ENCODE data around the gene RGS14. TPM values are rescaled to one million over a fixed set of nuclear protein-coding genes. Genes with fewer than 3 reads are reported as not detected.

The RGS14 gene
- total RNA-seq, 2 experiments from 2014 or later, result 33.0 to 46.3 TPM

DNA sequence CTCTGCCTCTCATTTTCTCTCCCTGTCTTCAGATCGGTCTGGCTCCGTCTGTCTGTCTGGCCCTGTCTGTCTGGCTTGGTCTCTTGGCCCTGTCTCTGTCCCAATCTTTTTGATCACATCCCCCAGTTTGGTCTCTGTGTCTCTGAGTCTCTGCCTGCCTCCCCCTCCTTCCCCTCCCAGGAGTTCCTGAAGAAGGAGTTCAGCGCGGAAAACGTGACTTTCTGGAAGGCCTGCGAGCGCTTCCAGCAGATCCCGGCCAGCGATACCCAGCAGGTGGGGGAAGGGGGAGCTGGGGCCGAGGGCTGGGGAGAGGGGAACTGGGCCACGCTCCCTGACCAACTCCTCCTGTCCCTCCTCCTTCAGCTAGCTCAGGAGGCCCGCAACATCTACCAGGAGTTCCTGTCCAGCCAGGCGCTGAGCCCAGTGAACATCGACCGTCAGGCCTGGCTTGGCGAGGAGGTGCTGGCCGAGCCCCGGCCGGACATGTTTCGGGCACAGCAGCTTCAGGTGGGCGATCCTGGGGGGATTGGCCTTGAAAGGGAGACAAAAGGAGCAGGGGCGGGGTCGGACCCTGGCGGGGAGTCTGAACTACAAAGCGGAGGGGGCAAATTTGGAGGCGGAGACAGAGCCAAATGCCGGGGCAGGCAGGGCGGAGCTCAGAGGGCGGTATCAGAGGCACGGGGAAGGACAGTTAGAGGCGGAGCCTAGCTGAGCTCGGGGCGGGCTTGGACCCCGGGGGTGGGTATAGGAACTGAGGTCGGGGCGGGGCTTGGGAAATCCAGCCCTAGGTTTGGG, 9.0 kb downstream of the RGS14 start:
- DNase-seq (ENCODE audit: low spot score), result no peak
- Histone ChIP-seq H3K4me1 (ENCODE audit: insufficient read depth, low read length, poor library complexity, severe bottlenecking) (peaks cover 61% of the 10 kb centered on the region), H3K9me3 (ENCODE audit: low read length) (no peaks in the 10 kb centered on the region), H4K20me1 (ENCODE audit: insufficient read depth, low read length) (no peaks in the 10 kb centered on the region), H3K36me3 (ENCODE audit: insufficient read depth, low read length) (peaks cover 30% of the 10 kb centered on the region), H3K4me2 (ENCODE audit: low read length) (no peak overlapping the region), H3K4me3 (ENCODE audit: low read depth, low read length, poor library complexity, severe bottlenecking) (no peak overlapping the region), H3K79me2 (ENCODE audit: insufficient read depth, low read depth, low read length) (peaks cover 9% of the 10 kb centered on the region; the same call in 1 of the 2 replicates), H2AFZ (ENCODE audit: low read length) (no peak overlapping the region), H3K9me2 (ENCODE audit: insufficient read depth, low read length) (no peaks in the 10 kb centered on the region), H3K27ac (ENCODE audit: low read depth, low read length, poor library complexity, severe bottlenecking) (no peak overlapping the region)
- ChIA-PET POLR2A (interaction anchor here (0.7 kb wide), 1 partner anchor 53 kb away, joined by 3 read pairs; no protein-coding TSS in a partner anchor), CTCF (ENCODE audit: unreplicated experiment) (interaction anchor here (0.6 kb wide), 1 partner anchor 78 kb away, joined by 3 read pairs; no protein-coding TSS in a partner anchor)
- intact Hi-C loops (cut with micrococcal nuclease; ENCODE audit: unreplicated experiment), result no loop called here
- no TSS peak for BruUV-seq (replicated peaks)
- TF ChIP-seq CTCF (conservative IDR thresholded peaks at IDR 0.05; ENCODE audit: low read length) (no peak), EZH2phosphoT487 (IDR thresholded peaks at IDR 0.05; ENCODE audit: borderline replicate concordance, low read depth, low read length) (no peak)

DNA sequence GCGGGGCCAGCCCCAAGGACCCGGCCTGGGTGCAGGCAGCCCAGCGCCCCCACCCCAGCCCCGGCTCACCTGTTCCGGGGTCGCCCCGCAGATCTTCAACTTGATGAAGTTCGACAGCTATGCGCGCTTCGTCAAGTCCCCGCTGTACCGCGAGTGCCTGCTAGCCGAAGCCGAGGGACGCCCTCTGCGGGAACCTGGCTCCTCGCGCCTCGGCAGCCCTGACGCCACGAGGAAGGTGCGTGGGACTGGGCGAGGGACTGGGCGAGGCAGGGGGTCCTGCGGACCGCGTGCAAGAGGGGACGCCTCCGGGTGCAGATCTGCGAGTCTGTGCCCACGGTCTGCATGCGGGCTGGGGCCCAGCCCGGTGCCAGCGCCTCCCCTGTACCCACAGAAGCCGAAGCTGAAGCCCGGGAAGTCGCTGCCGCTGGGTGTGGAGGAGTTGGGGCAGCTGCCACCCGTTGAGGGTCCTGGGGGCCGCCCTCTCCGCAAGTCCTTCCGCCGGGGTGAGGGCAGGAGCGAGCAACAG, 9.7 kb downstream of the RGS14 start:
- no peaks in the 10 kb centered on the region for H3K9me3 ChIP-seq (ENCODE audit: low read length)
- no peak overlapping the region for H3K27ac ChIP-seq (ENCODE audit: low read depth, low read length, poor library complexity, severe bottlenecking)
- no peaks in the 10 kb centered on the region for H4K20me1 ChIP-seq (ENCODE audit: insufficient read depth, low read length)
- H3K4me3 ChIP-seq (ENCODE audit: low read depth, low read length, poor library complexity, severe bottlenecking), result no peak overlapping the region
- ChIA-PET CTCF (ENCODE audit: unreplicated experiment) (no interaction called here), POLR2A (interaction anchor here (0.7 kb wide), 1 partner anchor 52 kb away, joined by 3 read pairs; no protein-coding TSS in a partner anchor)
- peaks cover 36% of the 10 kb centered on the region for H3K36me3 ChIP-seq (ENCODE audit: insufficient read depth, low read length)
- H3K4me2 ChIP-seq (ENCODE audit: low read length), result no peak overlapping the region
- peaks cover 61% of the 10 kb centered on the region for H3K4me1 ChIP-seq (ENCODE audit: insufficient read depth, low read length, poor library complexity, severe bottlenecking)
- no peaks in the 10 kb centered on the region for H3K9me2 ChIP-seq (ENCODE audit: insufficient read depth, low read length)
- TF ChIP-seq CTCF (conservative IDR thresholded peaks at IDR 0.05; ENCODE audit: low read length) (no peak), EZH2phosphoT487 (IDR thresholded peaks at IDR 0.05; ENCODE audit: borderline replicate concordance, low read depth, low read length) (no peak)
- no TSS peak for BruUV-seq (replicated peaks)
- H2AFZ ChIP-seq (ENCODE audit: low read length), result no peak overlapping the region
- H3K79me2 ChIP-seq (ENCODE audit: insufficient read depth, low read depth, low read length), result peaks cover 9% of the 10 kb centered on the region; the same call in 1 of the 2 replicates
- no peak for DNase-seq (ENCODE audit: low spot score)
- intact Hi-C loops (cut with micrococcal nuclease; ENCODE audit: unreplicated experiment), result no loop called here
